Hematopoietic multipotent progenitor cell treated with erythropoietin and hydrocortisone succinate and interleukin-3 and kit ligand, for 8 days (in vitro differentiated cells): ENCODE results near the gene DMAP1.

ENCODE experiments used
- DNase-seq: peaks from one replicate; pipeline ENCODE4 v3.0.0-alpha.2; 2015

The DMAP1 gene

GRCh38 chr1:44256762-44257554 lies 43.7 kb downstream of the DMAP1 start:
- DNase-seq = no peak

DNA sequence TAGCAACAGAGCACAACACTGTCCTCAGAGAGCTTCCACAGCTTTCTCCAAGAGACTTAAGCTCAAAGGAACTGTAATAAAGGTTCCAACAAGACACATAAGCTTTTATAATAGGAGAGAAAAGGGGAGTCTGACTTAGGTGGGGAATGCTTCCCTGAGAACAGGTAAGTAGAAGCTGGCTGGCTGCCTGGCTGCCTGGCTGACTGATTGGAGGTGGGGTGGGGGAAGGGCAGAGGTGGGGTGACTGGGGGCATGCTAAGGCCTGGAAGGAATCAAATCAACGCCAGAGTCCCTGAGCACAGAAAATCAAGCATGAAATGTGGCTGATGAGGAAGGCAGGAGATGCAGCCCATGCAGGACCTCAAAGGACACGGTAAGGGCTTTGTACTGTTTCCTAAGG lies 45.8 kb downstream of the DMAP1 start:
- DNase-seq = no peak

GRCh38 chr1:44260792-44261170 lies 47.5 kb downstream of the DMAP1 start:
- DNase-seq = no peak

DNA sequence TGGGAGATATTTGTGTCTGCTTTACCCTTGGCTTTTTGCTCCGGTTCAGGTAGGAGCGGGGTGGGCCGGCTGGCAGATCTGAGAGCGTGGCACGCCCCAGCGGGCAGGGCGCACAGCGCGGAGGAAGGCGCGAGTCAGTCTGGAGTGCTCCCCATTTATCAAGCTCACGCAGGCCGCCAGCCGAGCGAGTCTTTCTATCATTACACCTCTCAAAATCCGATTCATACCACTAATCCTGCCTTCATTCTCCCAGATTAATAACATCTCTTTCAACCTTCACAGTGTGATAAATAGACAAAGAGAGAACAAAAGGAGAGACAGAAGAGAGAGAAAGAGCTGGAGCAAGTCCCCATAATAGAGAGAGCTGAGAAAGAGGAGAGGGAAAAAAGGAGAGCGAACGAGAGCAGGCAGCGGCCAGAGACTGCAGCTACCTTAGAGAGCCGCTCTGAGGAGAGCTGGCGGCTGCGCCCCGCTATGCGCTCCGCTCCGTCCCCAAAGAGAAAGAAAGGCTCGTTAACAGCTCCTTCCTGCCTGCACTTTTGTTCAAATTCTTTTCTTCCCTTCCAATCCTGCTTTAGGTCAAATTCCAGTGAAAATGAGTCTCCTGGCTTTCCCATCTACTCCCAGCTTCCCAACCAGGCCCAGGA lies 48.0 kb downstream of the DMAP1 start:
- DNase-seq = no peak

DNA sequence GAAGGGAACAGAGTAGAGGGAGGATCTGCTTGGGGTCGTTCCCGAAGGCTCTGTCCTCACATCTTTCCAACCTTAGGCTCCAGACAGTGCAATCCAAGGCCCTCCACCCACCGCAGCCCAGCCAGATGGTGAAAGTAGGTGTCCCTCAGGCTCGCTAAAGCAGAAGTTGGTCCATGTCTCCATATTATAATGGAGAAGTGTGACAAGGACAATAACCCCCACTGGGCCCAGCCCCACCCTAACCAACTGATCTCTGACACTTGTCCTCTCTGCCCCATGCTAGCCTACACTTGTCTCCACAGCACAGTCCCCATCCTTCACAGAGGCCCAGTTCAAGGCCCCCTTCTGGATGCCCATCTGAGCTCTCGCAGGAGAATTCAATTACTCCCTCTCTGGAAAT lies 48.7 kb downstream of the DMAP1 start:
- DNase-seq = no peak

GRCh38 chr1:44262414-44262813 lies 49.1 kb downstream of the DMAP1 start:
- DNase-seq = peak; percentile 37

DNA sequence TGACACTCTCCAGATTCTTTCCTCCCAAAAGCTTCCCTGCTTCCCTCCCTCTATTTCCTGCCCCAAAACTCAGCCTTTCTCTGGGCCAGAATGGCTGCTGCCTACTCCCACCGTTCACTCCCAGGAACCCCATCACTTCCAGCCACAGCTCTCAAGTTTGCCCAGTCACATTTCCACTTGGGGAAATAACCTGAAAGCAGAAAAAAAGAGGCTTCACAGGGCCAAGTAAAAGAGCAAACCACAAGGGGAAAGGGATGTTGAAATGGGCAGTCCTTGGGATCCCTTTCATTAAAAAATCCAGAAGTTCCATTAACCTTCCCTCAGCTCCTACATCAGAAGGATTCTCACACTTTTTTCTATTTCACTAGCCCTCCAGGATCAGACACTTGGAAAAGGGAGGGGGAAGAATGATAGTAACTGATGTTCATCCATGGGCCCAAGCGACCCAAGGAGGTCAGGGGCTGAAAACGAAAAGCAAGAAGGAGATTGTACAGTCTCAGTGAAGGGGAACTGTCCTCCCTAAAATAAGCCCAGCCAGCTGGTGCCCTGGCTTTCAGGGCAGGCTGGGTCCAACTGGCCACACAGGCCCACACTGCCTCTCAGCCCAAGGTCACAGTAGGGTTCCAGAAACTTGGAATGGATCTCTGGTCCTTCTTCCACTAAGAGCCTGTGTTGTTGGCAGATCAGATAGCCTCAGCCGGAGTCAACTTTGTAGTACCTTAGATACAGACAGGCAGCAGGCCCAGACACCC lies 49.7 kb downstream of the DMAP1 start:
- no peak for DNase-seq

- DNase-seq = peak; percentile 42
Observed at GRCh38 chr1:44263568-44264450, 50.5 kb downstream of the DMAP1 start.

DNA sequence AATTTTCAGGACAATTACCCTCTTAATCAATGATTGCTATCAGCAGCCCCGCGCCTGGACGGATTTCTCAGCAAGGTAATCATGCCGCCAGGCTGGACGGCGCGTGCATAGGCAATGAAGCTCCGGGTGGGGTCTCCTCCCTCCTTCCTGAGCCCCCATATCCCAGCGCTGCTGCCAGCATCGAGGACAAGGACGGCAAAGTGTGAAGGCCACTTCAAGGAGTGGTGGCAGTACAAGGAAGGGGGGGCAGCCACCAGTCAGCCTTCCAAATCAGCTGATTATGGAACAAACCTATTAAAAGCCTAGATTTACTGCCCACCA lies 51.1 kb downstream of the DMAP1 start:
- no peak for DNase-seq

GRCh38 chr1:44265656-44266358 lies 52.5 kb downstream of the DMAP1 start:
- no peak for DNase-seq

DNA sequence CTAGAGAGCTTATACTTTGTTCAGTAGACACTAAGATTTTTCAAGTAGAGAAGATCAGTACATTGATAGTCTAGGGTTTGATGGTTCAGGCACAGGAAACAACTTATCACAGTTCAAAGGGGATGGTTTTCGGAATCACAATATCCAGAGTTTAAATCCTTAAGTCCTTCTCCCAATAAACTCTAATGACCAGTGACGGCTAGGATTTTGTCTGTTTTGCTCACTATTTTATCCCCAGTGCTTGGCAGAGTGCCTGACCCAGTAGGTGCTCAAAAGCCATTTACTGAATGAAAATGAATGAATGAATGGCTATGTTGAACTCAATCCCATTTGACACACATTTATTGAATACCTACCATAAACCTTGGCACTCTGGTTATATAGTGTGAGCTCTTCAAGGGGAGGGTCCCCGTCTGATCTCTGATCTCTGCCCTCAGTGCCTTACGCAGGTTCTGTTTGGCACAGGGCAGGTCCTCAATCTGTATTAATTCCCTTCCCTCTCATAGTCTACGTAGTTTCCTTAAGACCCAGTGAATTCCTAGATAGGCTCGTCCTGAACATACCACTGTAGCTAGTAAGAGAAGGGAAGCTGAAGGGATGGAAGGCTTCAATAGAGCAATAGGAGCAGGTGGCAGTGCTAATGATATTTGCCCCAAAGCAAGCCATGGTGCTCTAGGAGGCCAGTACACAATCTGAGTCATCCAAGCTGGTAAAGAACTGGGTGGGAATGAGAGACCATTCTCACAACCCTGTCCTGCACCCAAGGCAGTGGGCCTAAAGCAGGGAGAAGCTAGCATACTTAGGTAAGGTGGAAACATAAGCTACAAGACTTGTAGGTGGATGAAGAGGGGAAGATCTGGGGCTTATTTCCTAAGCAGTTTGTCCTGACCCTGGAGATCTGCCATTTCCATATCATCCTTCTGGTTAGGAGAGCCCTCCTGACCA lies 53.4 kb downstream of the DMAP1 start:
- no peak for DNase-seq

DNA sequence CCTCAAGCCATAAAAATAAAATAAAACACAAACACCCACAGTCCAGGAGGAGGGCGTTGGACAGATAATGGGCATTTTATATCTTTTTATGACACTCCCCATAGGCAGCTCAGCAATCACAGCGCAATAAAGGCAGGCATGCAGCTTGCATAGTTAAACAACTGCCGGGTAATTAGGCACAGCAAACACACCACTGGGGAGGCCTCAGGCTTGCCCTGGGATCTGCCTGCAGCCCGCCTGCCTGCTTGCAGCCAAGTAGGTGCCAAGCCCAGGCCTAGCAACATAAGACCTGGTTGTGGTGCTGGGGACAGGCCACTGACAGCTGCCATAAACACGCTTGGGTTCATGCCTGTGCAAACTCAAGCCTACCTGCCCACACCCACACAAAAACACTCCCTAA lies 54.2 kb downstream of the DMAP1 start:
- peak; percentile 5 for DNase-seq

- DNase-seq = no peak
Observed at GRCh38 chr1:44268054-44268453, 54.8 kb downstream of the DMAP1 start.
